ENCODE data around the gene SLC8A1.

GRCh38 chr2:40230707-40231432 lies 221.0 kb downstream of the SLC8A1 start:
- TF ChIP-seq POLR2A (IDR thresholded peaks at IDR 0.05), result no peak
- no peak for TF ChIP-seq POLR2AphosphoS5 (IDR thresholded peaks at IDR 0.05)
- no peak for TF ChIP-seq CTCF (IDR thresholded peaks at IDR 0.05)
- TF ChIP-seq EP300 (IDR thresholded peaks at IDR 0.05; ENCODE audit: low read depth), result no peak
